ENCODE measurements around the gene ATRNL1. TPM values are rescaled to one million over a fixed set of nuclear protein-coding genes. Genes with fewer than 3 reads are reported as not detected.

ATRNL1 gene
- total RNA-seq, 1 experiment from 2014 or later, result 8.8 TPM

- H3K27ac Mint-ChIP-seq (ENCODE audit: unreplicated experiment), result no peak overlapping the region
These were observed 479.7 kb downstream of the ATRNL1 start for GRCh38 chr10:115572740-115573455.

GRCh38 chr10:115580239-115580638, 487.1 kb downstream of the ATRNL1 start:
- intact Hi-C loops (cut with micrococcal nuclease; ENCODE audit: unreplicated experiment), result no loop called here
- no peak for DNase-seq
- H3K9me3 Mint-ChIP-seq (ENCODE audit: low read depth, unreplicated experiment), result peaks cover 3% of the 10 kb centered on the region
- no peaks in the 10 kb centered on the region for H3K27me3 Mint-ChIP-seq (ENCODE audit: unreplicated experiment)
- H3K27ac Mint-ChIP-seq (ENCODE audit: unreplicated experiment), result no peak overlapping the region
- H3K36me3 Mint-ChIP-seq (ENCODE audit: insufficient read depth, unreplicated experiment), result no peaks in the 10 kb centered on the region
- no TSS peak for BruUV-seq (replicated peaks)
- CTCF ChIA-PET, result no interaction called here
- no peak for TF ChIP-seq CTCF (IDR thresholded peaks at IDR 0.05; ENCODE audit: unreplicated experiment)
- no peak overlapping the region for H3K4me3 Mint-ChIP-seq (ENCODE audit: low read depth, unreplicated experiment)
- no peaks in the 10 kb centered on the region for H3K4me1 Mint-ChIP-seq (ENCODE audit: low read depth, unreplicated experiment)

More at GRCh38 chr10:115572740-115573455, 479.7 kb downstream of the ATRNL1 start:
- CTCF ChIA-PET, result no interaction called here
- Mint-ChIP-seq H3K9me3 (ENCODE audit: low read depth, unreplicated experiment) (peaks cover 3% of the 10 kb centered on the region), H3K4me1 (ENCODE audit: low read depth, unreplicated experiment) (no peaks in the 10 kb centered on the region), H3K36me3 (ENCODE audit: insufficient read depth, unreplicated experiment) (no peaks in the 10 kb centered on the region), H3K27me3 (ENCODE audit: unreplicated experiment) (no peaks in the 10 kb centered on the region), H3K4me3 (ENCODE audit: low read depth, unreplicated experiment) (no peak overlapping the region)
- intact Hi-C loops (cut with micrococcal nuclease; ENCODE audit: unreplicated experiment), result no loop called here
- peak; percentile 1 for DNase-seq
- TF ChIP-seq CTCF (IDR thresholded peaks at IDR 0.05; ENCODE audit: unreplicated experiment), result no peak
- BruUV-seq (replicated peaks), result no TSS peak

GRCh38 chr10:115593060-115593459, 499.9 kb downstream of the ATRNL1 start:
- Mint-ChIP-seq H3K27ac (ENCODE audit: unreplicated experiment) (no peak overlapping the region), H3K36me3 (ENCODE audit: insufficient read depth, unreplicated experiment) (no peaks in the 10 kb centered on the region), H3K4me3 (ENCODE audit: low read depth, unreplicated experiment) (no peak overlapping the region), H3K27me3 (ENCODE audit: unreplicated experiment) (no peaks in the 10 kb centered on the region), H3K9me3 (ENCODE audit: low read depth, unreplicated experiment) (no peaks in the 10 kb centered on the region), H3K4me1 (ENCODE audit: low read depth, unreplicated experiment) (no peaks in the 10 kb centered on the region)
- no peak for TF ChIP-seq CTCF (IDR thresholded peaks at IDR 0.05; ENCODE audit: unreplicated experiment)
- CTCF ChIA-PET, result no interaction called here
- DNase-seq, result no peak
- no TSS peak for BruUV-seq (replicated peaks)
- intact Hi-C loops (cut with micrococcal nuclease; ENCODE audit: unreplicated experiment), result no loop called here

GRCh38 chr10:115604627-115605026, 511.5 kb downstream of the ATRNL1 start:
- intact Hi-C loops (cut with micrococcal nuclease; ENCODE audit: unreplicated experiment), result no loop called here
- H3K36me3 Mint-ChIP-seq (ENCODE audit: insufficient read depth, unreplicated experiment), result no peaks in the 10 kb centered on the region

More at GRCh38 chr10:115604627-115605026, 511.5 kb downstream of the ATRNL1 start:
- no peaks in the 10 kb centered on the region for H3K9me3 Mint-ChIP-seq (ENCODE audit: low read depth, unreplicated experiment)
- no peak overlapping the region for H3K4me3 Mint-ChIP-seq (ENCODE audit: low read depth, unreplicated experiment)
- no peaks in the 10 kb centered on the region for H3K4me1 Mint-ChIP-seq (ENCODE audit: low read depth, unreplicated experiment)
- no TSS peak for BruUV-seq (replicated peaks)
- TF ChIP-seq CTCF (IDR thresholded peaks at IDR 0.05; ENCODE audit: unreplicated experiment), result no peak
- no peaks in the 10 kb centered on the region for H3K27me3 Mint-ChIP-seq (ENCODE audit: unreplicated experiment)
- CTCF ChIA-PET, result no interaction called here
- no peak overlapping the region for H3K27ac Mint-ChIP-seq (ENCODE audit: unreplicated experiment)
- no peak for DNase-seq

Measured in Calu3 (cell line).